Activated CD8-positive, alpha-beta memory T cell treated with anti-CD3 and anti-CD28 coated beads, Interleukin-2, amount 50 U/mL, for 4 hours (primary cell): ENCODE results near the gene ST7.

ENCODE experiments used
- DNase-seq: peaks from one replicate; pipeline ENCODE4 v3.0.0-alpha.2; 2020

The ST7 gene

DNA sequence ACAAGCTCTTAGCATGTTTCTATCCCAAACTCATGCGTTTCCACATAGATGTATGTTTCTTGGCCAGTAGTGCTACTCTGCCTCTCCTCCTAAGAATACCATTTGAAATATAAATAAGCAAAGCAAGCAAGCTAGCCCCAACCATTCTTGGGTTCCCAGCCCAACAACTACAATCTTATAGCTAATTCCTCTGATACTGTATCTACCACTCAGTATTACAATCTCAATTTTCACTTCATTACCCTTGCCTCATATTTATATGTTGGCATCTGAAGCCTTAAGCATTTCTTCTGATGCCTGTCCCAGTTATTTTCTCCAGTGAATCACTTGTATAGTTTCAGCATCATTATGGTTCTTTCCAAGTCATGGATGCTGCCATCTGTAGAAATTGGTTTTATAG, 181.1 kb downstream of the ST7 start:
- no peak for DNase-seq

DNA sequence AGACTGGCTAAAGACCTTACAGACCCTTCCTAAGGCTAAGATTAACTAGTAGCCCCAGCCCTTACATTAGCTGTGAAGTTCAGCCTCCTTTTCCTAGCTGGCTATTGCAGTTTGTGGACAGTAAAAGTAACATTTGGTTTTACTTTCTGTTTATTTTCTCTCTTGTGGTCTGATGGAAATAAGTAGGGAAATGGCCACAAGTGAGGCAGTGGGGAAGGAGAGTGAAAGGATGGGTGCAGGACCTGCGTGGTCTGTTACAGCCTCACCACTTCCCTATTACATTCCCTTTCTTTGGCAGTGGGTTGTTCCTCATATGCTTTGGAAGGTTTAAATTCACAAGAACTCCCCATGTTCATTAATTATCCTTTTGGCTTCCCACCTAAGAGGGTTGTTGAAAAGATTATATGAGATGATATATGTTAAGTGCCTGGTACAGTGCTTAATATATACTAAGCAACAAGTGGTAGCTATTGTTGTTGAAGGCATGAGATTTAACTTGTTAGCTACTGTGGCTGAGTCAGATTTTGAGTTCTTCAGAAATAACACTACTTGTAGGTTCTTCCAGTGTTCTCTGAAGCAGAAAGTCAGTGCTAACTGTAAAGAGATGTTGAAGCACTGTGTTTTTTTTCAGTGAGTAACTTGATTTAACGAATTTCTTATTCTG, 181.7 kb downstream of the ST7 start:
- no peak for DNase-seq

DNA sequence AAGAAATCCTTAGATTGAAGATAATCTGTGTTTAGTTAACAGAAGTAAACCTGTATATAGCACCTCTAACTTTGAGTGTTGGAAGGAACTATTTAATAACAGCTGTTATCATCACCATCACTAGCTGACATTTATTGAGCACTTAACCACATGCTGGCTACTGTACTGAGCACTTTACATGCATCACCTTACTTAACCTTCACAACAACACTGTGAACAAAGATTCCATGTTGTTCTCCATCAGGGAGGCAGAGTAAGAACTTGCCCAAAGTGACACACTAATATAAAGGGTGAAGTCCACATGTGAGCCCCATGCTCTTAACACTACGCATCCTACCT, 182.2 kb downstream of the ST7 start:
- no peak for DNase-seq

DNA sequence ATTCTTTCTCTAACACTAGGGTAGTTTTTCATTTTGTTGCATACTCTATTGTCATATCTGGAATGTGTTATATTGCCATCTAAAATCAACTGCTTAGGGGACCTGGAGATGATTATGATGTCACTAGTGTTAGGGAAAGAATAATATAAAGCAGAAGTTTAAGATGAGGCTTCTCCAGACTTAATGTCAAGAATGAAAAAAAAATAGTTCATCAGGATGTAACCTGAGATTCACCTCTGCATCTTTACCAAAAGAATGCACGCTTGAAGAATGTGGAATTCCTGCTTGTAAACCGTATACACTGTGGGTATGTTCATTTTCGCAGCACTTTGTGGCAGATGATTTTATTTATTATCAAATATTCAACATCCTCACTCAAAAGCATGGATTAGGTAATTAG, 184.6 kb downstream of the ST7 start:
- DNase-seq = no peak

DNA sequence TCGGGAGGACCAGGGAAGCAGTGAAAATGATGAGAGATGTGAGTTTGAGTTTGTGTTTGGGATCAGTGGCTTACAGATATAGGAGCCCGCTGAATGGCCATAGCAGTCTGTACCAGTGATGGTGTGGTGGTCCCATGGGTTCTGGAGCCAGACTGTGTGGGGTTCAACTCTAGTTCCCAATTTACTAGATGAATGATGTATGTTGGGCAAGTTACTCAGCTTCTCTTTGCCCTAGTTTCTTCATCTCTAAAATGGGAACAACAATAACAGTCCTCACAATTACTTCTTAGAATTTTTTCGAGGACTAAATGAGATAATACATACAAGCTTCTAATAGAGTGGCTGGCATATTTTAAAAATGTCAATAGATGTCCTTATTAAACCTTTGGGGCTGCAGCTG, 185.2 kb downstream of the ST7 start:
- no peak for DNase-seq

DNA sequence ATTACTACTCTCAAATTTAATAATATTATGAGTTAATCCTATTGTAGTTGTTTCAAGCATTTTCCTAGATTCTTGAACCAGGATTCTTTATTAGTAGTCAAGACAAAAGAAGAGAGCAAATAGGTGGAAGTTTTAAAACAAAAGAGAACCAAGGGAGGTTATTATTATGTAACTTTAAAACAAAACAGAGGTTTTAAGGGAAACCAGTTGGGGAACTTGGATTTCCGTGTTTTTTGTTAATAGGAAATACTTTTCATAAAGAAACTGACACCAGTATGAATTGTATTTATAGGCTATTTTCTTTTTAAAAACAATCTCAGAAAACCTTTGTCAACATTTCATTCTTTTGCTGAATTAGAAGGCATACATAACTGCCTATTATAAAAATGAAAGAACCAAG, 185.7 kb downstream of the ST7 start:
- no peak for DNase-seq

DNA sequence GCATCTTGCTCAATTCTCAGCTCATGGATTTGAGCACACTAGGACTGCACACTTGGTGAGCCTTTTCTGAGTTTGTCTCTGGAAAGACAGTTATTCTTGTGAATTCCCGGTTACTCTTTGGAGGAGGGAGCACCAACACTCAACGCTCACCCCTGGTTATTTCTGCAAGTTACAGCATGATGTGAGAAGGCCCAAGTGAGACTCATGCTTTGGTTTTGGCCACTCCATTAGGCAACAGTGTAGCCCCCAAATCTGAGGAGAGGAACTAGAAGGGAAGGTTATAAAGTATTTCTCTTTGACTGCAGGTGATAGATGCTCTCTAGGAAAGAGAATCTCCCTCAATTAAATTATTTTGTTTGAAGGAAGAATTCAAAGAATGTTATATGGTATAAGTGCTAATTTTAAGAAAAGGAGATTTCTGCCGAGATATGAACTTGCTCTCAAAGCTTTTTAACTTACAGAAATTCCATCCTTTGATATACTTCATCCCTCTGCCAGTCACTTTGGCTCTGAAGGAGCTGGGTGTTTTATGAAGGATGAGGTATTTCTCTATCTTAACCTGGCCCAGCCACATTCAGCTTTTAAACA, 186.2 kb downstream of the ST7 start:
- no peak for DNase-seq

DNA sequence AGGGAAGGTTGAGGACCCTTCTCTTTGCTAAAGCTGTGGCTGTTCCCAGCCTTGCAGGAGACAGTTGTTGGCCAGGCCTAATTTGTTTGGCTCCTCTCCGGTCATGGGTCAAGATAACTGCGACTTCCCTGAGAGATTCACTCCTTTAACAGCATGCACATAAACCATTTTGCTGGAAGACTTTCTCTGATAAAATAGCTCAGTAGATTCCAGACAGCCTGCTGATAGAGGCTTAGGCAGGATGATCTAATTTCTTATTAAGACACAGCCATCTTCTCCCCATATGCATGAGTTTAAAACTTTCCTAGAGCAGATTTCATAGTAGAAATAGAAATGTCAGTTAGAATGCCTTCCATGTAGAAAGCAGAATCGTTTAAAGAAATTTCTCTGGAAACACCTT, 187.6 kb downstream of the ST7 start:
- no peak for DNase-seq

DNA sequence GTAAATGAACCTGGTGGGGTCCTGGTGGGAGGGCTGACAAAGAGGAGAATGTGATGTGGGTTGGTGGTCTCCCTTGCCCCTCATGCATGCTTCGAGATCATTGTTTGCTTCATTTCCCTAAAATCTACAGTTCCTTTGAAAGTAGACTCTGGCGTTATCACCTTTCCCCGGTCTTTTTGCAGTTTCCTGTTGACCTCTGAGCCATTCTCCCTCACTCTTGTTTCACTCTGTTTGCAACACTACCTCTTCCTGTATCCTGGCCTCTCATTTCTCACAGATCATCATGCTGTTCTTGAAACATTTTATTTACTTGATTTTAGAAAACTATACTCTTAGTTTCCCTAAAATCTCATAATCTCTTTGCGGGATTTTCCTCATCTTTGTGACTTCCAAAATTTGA, 189.8 kb downstream of the ST7 start:
- no peak for DNase-seq

DNA sequence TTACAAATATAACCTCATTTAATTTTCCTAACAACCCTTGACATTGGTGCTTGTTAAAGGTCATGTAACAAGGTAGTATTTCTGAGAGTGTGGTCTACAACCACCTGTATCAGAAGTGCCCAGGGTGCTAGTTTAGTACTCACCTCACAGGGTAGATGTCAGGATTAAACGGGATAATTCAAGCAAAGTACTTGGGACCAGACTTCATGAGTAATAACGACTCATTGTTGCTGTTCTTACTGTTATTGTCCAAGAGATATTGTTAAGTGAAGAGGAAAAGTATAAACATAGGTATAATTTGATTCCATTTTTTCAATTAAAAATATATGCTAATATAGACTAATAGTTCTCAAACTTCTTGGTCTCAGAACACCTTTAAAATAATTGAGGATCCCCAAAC, 190.3 kb downstream of the ST7 start:
- DNase-seq = no peak

DNA sequence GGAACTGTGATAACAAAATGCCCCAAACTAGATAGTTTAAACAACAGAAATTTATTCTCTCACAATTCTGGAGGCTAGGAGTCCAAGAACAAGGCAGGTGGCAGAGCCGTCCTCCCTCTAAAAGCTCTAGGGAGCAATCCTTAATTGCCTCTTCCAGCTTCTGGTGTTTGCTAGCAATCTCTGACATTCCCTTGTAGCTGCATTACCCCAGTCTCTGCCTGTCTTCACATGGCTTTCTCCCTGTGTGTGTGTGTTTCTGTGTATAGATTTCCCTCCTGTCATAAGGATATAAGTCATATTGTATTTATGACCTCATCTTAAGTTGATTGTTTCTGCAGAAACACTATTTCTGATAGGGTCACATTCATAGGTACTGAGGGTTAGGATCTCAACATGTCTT, 192.0 kb downstream of the ST7 start:
- DNase-seq = no peak

DNA sequence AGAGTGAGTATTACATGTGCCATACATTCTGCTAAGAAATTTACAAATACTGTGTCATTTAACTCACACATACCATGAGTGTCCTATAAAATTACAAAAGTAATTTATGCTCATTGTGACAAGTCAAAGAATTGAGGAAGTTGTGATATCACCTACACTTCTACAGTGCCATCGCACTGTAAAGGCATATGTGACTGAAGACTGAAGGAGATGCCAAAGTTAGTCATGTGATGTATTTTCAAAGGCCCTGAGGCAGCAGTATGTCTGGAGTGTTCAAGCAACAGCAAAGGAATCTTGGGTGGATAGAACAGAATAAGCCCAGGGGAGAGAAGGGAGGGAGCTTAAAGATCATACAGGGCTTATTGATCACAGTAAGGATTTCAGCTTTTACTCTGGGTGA, 192.8 kb downstream of the ST7 start:
- no peak for DNase-seq

DNA sequence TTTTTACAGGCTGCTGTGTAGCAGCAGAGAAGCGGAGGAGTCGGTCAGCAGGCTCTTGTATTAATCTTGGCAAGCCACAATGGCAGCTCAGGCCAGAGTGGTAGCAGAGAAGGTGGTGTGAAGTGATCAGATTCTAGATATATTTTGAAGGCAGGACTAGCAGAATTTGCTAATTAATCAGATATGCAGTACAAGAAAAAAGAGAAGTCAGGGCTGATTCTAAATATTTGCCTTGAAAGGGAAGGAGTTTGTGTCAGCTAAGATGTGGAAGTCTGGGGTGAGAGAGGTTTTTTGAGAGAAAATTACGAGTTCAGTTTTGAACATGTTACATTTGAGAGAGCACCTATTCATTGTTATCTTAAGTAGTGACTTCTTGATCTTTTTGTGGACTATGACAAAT, 193.2 kb downstream of the ST7 start:
- DNase-seq = no peak

DNA sequence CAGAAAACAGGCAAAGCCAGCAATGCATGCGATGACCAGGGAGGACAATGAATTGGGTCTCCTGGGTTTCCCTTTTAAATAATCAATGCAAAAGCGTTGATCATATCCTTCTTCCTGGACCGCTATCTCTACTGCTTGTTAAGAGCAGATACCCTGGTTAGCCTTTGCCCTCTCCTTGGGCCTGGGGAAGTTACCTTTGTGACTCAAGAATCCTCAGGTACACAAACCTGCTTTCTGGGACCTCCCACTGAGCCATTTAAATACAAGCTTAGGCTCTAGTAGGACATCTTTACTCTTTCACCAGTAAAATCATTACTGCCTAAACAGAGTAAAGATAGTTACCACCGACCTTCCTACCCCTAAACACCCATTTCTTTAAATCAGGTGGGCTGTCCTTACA, 195.7 kb downstream of the ST7 start:
- DNase-seq = no peak

DNA sequence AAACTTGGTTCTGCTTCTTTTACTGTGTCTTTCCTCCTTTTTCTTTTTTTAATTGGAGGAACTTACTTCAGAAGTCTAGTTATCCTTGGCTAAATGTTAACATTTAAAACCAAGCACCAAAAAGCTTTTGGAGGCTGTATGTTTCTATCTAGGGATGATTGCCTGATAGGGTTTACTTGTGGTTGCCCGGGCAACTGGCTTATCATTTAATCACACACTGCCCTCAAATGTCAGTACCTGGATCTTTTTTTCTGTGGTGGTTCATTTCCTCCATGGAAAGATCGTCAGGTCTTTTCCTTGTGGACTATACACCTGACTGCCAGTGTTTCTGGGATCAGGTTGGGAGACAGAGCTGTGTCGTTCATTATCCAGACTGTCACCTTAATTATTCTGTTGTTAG, 196.4 kb downstream of the ST7 start:
- DNase-seq = no peak

DNA sequence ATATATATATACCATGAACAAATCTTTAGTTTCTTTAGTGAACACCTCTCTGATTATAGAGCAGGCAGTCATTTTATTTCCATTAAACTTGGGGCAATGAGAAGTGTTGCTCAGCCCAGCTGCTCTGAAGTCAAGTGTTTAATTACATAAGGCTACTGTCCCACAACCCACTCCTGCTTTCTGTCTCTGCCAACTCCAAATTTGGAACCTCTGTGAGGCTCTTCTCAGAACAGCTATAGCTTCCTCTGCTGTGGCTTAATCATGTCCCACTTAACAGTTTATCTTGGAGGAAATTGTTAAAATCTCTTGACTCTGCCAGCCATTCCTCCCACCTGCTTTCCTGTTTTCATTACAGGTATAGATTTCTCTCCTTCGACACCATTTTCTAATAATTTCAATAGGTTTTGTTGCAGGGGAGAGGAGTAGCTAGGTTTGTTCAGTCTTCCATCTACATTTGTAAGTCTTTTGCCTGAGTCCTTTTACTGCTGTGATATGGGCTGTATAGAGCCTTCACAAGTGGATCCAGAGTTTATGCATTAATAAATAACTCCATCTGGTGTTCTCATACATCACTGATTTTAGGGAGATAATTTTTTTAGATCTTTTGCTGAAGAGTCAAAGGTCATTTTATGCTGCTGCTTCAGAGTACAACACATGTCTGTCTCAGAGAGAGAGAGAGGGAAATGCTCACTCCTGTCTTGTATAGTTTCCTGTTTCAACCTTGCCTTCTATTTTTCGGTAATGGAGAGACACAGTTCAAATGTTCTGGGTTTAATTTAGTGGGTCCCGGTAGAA, 199.1 kb downstream of the ST7 start:
- no peak for DNase-seq

DNA sequence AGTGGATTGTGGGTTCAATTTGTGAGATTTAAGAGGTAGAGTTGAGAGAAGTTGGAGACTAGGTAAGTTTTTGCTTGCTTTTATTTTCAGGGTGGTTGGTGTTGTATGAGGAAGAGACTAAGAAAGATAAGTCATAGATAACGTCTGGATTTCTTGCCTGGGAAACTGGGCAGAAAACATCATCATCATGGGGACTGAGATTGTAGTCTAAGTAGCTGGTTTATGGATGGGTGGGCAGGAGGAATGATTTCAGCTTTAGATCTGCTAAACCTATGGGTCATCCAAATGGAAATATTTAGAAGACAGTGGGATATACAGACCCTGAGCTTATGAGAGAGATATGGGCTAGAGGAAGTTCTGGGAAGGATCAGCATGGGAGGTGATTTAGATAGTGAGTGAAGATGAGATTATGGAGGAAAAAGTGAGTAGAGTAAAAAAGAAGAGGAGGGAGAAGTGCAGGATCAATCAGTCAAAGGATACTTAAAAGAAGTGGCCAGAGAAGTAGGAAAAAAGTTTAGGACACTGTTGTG, 199.8 kb downstream of the ST7 start:
- no peak for DNase-seq

DNA sequence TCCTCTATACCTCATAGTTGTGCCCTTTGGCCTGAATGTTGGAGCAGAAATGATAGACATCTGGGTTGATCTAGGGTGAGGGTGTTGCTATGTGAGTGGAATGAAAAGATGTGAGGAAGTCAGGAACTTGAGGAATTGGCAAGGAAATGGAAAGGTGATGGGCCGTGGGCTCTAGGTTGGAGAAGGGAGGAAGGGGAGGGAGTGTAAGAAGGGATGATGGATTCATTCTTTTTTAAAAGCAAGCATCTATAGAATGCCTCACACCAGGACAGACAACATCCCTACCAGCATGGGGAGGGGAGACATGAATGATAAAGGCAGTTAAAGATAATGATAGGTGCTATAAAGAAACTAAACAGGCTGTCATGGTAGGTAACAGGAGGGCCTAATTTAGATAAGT, 201.4 kb downstream of the ST7 start:
- no peak for DNase-seq

DNA sequence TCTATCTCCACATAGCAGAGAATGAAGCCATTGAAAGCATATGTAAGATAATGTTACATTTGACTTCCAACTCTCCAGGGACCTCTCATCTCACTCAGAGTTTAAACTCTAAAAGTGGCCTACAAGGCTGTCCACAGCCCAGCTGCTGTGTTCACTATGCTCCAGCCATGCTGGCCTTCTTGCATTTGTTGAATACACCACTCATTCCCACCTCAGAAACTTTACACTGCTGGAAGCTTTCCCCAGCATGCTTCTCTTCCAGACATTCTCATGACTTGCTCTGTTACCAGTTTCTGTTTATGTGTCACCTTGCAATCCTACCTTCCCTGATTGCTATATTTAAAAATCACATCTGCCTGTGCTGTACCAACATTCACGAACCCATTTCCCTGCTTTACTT, 202.4 kb downstream of the ST7 start:
- no peak for DNase-seq

DNA sequence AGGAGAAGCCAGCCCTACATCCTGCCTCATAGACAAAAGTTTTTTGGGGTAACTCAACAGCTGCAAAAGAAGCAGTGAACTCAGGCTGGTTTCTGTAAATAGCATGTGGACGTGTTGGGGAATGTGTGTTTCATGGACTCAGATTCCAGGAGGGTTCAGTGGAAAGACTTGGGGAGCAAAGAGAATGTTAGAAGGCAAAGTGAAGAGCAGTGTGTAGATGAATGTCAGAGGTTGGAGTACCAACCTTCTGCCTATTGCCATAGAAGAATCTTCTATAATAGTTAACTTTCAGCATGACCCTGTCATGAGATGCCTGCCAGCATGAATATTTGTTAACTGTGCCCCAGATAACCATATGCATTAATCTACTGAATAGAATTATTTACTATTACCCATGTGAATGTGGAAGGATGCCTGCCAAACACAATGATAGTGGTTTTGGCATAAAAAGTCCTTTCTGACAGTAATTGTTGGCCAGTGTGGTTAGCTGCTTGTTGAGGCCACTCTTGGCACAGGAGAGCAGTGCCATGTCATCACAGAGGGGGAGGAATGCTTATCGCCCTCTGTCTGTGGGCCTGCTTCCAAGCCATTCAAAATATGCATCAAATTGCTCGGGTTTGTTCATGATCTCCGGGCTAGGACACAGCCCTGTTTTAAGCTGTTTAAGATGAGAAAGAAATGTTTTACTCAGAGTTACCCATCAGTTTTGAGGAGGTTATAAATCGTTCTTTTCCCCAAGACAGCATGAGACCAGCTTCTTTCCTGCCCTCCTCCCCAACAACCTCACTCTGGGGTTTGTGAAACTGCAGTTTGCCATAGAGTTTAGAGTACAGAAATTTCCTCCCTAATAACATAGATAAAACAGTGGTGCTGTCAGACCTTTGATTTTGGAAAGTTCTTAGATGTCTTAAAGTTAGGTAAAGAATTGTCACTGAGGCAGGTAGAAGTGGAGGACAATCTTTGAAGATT, 204.2 kb downstream of the ST7 start:
- no peak for DNase-seq

DNA sequence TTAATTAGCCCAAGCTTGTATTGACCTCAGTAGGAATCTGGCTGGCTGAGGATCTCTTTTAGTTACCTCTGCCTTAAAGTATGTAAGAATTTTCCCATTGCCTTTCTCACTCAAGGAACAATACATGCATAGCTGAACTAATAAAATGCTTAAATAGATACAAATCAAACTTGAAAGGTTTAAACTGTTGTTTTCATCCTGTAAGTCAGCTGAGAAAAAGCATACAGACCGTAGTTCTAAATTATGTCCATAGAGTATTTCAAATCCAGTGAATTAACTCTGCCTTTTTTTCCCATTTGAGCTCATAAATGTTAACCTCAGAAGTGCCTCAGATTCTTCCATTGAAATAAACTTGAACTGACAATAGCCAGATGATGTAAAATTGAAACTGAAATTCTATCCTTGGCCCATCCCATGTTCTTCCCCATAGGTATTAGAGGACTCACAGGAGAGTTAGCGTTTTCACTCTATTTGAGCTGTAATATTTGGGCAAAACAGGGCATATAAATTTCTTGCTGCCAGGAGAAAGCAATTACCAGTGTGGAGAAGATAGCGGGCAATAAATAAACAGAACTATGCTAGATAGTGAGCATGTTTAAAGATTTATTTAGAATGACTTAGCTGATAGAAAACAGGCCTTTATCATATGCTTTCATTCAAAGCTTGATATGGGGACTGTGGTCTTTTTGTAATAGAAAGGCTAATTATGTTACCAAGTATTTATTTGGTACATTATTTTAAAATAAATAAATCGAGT, 205.8 kb downstream of the ST7 start:
- no peak for DNase-seq

DNA sequence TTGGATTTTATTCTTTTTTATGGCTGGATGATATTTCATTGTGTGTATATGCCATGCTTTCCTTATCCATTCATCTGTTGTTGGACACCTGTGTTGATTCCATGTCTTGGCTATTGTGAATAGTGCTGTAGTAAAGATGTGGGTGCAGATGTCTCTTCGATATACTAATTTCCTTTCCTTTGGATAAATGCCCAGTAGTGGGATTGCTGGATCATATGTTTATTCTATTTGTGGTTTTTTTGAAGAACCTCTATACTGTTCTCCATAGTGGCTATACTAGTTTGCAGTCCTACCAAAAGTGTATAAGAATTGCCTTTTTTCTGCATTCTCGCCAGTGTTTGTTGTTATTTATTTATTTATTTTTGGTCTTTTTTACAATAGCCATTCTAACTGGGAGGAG, 209.8 kb downstream of the ST7 start:
- no peak for DNase-seq
